Right ventricle myocardium superior (tissue), 1 donor: ENCODE data around the gene TXLNA. TPM values are rescaled to one million over a fixed set of nuclear protein-coding genes. Genes with fewer than 3 reads are reported as not detected.

ENCODE experiments used
- ATAC-seq: fragments of 200-7000 bp; cut with Tn5 transposase; one replicate; pipeline ENCODE4 v1.9.1; 2020; ENCODE audit warnings: mild to moderate bottlenecking; ENCODE audit not compliant: poor library complexity
- DNase-seq: peaks from one replicate; pipeline ENCODE4 v3.0.0-alpha.2; 2020
- intact Hi-C: fragments of 100-400 bp; cut with DNase I; formaldehyde crosslinking; loops from one replicate; pipeline ENCODE4 v1.11.2; 2022
- total RNA-seq: library from RNA; stranded (reverse); fragmentation: NEBNext Ultra II Directional; extraction: Animal tissue kit (Norgen Biotek cat#: 25700); gene quantifications from one replicate; pipeline ENCODE4 v1.2.1, GENCODE V29; 2021
- donor health status: DM: no; HTN: yes; CAD: no; lungs with severe emphysema.

The TXLNA gene
- total RNA-seq, 1 donor from 2014 or later = 15.5 TPM

DNA sequence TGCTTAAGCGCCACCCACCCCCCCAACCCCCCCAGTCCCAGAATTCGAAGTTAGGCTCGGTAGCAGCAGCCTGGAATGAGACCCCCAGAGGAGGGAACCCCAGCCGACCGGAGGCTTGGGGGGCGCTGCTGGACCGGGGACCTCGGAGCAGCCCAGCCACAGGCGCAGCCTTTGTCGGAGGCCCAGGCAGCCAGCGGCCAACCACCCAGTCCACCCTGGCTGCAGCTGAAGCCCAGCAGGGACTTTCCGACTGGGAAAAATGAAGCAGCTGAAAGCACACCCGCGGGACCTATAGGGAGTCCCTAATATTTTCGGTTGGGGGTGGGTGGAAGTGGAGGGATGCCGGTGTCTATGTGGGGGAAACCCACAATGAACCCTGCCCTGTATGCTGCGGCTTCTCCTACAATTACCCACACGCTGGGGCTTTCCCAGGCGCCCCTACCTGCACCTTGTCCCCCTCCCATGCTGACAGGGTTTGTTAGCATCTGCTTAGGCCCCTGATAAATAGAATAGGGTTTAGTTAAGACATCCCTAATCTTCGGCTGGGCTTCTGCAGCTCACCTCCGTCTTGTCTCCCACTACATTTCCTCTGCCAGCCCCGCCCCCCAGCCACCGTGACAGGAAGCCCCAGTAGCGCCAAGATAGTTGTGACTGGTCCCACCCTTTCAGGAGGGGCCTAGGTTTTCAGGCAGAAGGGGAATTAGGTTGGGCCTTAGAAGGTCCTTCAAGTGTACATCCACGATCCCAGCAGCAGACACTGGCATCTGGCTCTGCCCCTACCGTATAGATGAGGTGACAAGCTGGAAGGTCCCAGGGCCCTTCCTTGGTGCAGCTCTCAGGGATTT lies 21.8 kb downstream of the TXLNA start:
- intact Hi-C loops = no loop called here
- DNase-seq (peak; percentile 82), ATAC-seq (peak; percentile 56)

DNA sequence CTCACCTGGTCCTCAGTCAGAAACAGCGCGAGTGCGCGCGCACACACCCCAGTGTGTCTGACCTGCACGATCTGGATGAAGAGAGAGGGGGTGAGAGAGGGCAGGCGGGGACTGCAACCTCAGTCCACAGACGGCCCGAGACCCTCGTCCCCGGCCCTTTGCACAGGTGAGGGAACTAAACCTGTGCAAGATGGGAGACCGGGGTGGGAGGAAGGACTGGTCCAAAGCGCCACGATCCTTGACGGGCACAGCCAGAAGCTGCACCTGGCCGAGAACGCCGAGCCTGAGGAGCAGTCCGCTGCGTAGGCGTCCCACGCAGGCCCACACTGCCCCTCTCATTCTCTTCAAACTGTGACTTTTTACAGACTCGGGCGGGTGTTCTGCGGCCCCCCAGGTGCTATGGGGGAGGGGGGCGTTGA lies 25.5 kb downstream of the TXLNA start:
- ATAC-seq (no peak), DNase-seq (peak; percentile 39)
- intact Hi-C loops = no loop called here

DNA sequence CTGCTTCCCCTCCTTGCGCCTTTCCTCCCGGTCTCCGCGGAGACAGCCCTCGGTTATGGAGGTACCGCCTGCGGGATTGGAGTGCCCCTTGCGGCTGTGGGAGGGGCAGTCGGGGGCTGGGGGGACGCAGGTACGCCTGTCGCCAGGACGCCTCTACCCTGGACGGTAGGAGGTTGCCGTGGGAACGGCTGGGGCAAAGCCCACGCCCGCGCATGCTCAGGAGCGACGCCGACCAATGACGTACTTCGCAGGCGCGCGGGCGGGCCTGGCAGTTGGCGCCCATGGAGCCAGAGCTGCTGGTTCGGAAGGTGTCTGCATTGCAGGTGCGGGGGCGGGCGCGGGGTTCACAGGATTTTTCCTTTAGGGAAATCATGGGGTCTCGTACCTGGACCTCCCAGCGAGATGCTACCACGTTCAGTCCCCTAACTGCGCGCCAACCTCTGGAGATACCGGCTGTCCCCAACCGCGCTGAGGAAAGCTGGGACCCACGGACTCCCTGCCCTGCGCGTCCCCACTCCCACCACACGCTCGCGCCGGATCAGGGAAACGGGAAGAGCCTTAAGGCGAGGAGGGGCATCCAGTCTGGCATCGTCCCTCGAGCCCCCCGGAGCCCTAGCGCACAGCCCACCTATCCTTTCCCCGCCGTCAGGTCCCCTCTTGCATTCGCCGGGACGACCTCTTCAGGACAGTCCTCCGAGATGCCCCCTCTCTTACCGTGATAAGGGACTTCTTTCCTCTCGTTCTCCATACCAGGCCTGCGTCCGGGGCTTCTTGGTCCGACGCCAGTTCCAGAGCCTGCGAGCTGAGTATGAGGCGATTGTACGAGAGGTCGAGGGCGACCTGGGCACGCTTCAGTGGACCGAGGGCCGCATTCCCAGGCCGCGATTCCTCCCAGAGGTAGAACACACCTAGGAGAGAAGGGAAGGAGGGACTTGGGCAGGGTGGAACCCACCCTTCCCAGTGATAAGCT lies 26.2 kb downstream of the TXLNA start, which contains the start of gene IQCC:
Gene IQCC, plus strand, starts transcription at position 271 of the 970 bp plus-strand sequence. Its CDS starts 11 bp downstream, at position 282.
- intact Hi-C loops = no loop called here
- DNase-seq (peak; percentile 91), ATAC-seq (peak; percentile 83)

GRCh38 chr1:32208469-32208868 lies 29.0 kb downstream of the TXLNA start:
- no peak for ATAC-seq
- no peak for DNase-seq
- intact Hi-C loops = no loop called here

GRCh38 chr1:32208891-32209328 lies 29.4 kb downstream of the TXLNA start, which contains the start of gene DCDC2B:
DCDC2B (plus strand) TSS chr1:32209089; CDS start chr1:32209094, 5 bp downstream.
- DNase-seq = peak; percentile 60
- ATAC-seq = peak; percentile 10

GRCh38 chr1:32215629-32216480 lies 36.4 kb downstream of the TXLNA start:
- DNase-seq = peak; percentile 67
- intact Hi-C loops = loop anchor here (5.0 kb wide), 1 partner anchor 96 kb away; no protein-coding TSS in a partner anchor
- peak; percentile 66 for ATAC-seq

More at GRCh38 chr1:32208891-32209328, 29.4 kb downstream of the TXLNA start, which contains the start of gene DCDC2B:
- intact Hi-C loops = no loop called here

DNA sequence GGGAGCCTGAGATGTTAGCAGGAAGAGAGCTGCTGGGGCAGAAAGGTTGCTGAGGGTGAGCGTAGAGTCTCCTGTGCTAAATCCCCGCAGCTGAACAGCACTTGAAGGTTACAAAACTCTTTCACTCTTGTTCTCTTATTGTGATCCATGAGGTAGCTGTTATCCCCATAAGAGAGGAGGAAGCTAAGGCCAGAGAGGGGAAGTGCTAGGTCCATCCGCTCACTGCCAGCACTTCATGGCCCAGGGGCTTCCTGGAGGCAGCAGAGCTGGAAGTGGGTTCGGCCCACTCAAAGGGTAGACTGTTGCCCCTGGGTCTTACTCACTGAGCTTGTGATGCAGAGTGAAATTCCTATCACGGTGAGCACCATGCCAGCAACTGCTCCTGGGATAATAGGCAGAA lies 37.1 kb downstream of the TXLNA start:
- no peak for ATAC-seq
- intact Hi-C loops = loop anchor here (5.0 kb wide), 1 partner anchor 96 kb away; no protein-coding TSS in a partner anchor
- no peak for DNase-seq

- ATAC-seq (no peak), DNase-seq (no peak)
- intact Hi-C loops = loop anchor here (5.0 kb wide), 1 partner anchor 93 kb away; no protein-coding TSS in a partner anchor
Observed at GRCh38 chr1:32219022-32219421, 39.5 kb downstream of the TXLNA start.

GRCh38 chr1:32220746-32221580 lies 41.5 kb downstream of the TXLNA start:
- ATAC-seq (no peak), DNase-seq (no peak)

DNA sequence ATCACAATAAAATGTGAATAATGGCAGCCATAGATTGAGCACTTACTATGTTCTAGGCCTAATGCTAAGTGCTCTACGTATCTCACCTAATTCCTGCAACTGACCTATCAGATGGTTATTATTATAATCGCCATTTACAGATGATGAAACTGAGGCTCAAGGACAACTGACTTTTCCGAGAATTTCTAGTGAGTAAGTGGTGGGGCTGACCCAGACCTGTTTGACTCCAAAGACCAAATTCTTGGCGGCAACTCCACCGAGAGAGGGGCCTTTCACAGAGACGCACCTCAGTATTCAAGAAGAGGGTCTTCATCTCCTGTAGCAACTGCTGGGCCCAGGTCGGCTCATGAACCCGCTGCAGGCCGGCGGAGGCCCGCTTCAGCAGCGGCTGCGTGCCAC lies 42.1 kb downstream of the TXLNA start:
- DNase-seq = no peak
- peak; percentile 53 for ATAC-seq

More at GRCh38 chr1:32220746-32221580, 41.5 kb downstream of the TXLNA start:
- intact Hi-C loops = no loop called here

GRCh38 chr1:32221980-32222755 lies 42.7 kb downstream of the TXLNA start, which contains the start of the genes EIF3I and TMEM234:
EIF3I (plus strand) TSS chr1:32222407; CDS start chr1:32222442, 35 bp downstream.
TMEM234 (minus strand) TSS chr1:32222353; CDS start chr1:32222322, 31 bp downstream.
- DNase-seq = peak; percentile 95
- ATAC-seq = peak; percentile 97
- intact Hi-C loops = no loop called here

More for the DNA sequence above, 42.1 kb downstream of the TXLNA start:
- intact Hi-C loops = no loop called here

DNA sequence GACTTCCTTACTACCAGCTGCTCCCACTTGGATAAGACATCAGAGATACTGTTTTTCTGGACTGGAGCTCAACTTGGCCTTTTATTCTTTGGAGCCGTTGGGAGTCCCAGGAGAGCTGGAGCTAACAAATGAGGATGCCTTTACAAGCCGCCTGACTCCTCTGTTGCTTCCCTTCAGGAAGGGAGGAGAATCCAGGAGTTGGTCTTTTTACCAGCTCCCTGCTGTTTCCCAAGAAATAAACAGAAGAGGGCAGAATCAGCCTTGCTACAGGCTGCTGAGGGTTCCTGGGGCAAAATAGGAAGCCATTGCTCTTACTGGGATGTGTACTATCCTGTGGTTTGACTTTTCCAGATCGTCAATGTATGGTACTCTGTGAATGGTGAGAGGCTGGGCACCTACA lies 44.2 kb downstream of the TXLNA start:
- ATAC-seq (no peak), DNase-seq (no peak)
- intact Hi-C loops = no loop called here

- DNase-seq = no peak
- intact Hi-C loops = no loop called here
- ATAC-seq = no peak
Observed at GRCh38 chr1:32224285-32224684, 44.8 kb downstream of the TXLNA start.

GRCh38 chr1:32228771-32229170 lies 49.3 kb downstream of the TXLNA start:
- no peak for DNase-seq

GRCh38 chr1:32231843-32232432 lies 52.5 kb downstream of the TXLNA start:
- intact Hi-C loops = no loop called here
- no peak for ATAC-seq
- DNase-seq = no peak

More at GRCh38 chr1:32228771-32229170, 49.3 kb downstream of the TXLNA start:
- intact Hi-C loops = no loop called here
- ATAC-seq = no peak
